Common myeloid progenitor, CD34-positive (primary cell): ENCODE data around the gene MEIS2.

Experiments
- CTCF ChIA-PET: fragments of 350-600 bp; sonication (Branson Sonifier 250); formaldehyde crosslinking; loops from one replicate; lab custom pipeline; 2021; ENCODE audit warnings: antibody characterized with exemption; lab: Charles Lee
- POLR2A ChIA-PET: fragments of 350-600 bp; sonication (Branson Sonifier 250); formaldehyde crosslinking; loops from one replicate; lab custom pipeline; 2021; ENCODE audit warnings: antibody characterized with exemption; lab: Charles Lee
- DNase-seq, 3 donors: peaks; one replicate each; pipeline versions ENCODE4 v3.0.0 to v3.0.0-alpha.2; 2013
- H3K27ac ChIP-seq, 2 experiments: 1 replicate in 1 of 2; 2 replicates in 1 of 2; pipeline ENCODE4 v1.7.0; 2013; ENCODE audit warnings: inconsistent platforms in 2 of 2, low read length in 2 of 2, mild to moderate bottlenecking in 2 of 2, low read depth in 1 of 2, moderate library complexity in 1 of 2; ENCODE audit not compliant: severe bottlenecking in 2 of 2, insufficient read depth in 1 of 2, poor library complexity in 1 of 2
- H3K27me3 ChIP-seq, 5 experiments: replicated peaks in 2 of 5; 1 replicate in 3 of 5; 2 replicates in 2 of 5; pipeline versions ENCODE4 v1.6.1 to v1.7.0; 2013; ENCODE audit warnings: low read length in 4 of 5, mild to moderate bottlenecking in 2 of 5, moderate library complexity in 2 of 5, inconsistent platforms in 1 of 5; ENCODE audit not compliant: insufficient read depth in 5 of 5, control insufficient read depth in 4 of 5
- H3K36me3 ChIP-seq, 4 experiments: 1 replicate in 2 of 4; 2 replicates in 2 of 4; pipeline versions ENCODE4 v1.6.1 to v1.7.0; 2013; ENCODE audit warnings: low read length in 3 of 4, control low read depth in 1 of 4, mild to moderate bottlenecking in 1 of 4; ENCODE audit not compliant: control insufficient read depth in 4 of 4, insufficient read depth in 4 of 4
- H3K4me1 ChIP-seq, 4 experiments: 1 replicate in 3 of 4; 2 replicates in 1 of 4; pipeline versions ENCODE4 v1.6.1 to v1.7.1; 2013; ENCODE audit warnings: low read length in 3 of 4, mild to moderate bottlenecking in 3 of 4, control low read depth in 1 of 4, inconsistent platforms in 1 of 4, moderate library complexity in 1 of 4; ENCODE audit not compliant: control insufficient read depth in 4 of 4, insufficient read depth in 4 of 4; ENCODE audit errors: control extremely low read depth in 1 of 4
- H3K4me3 ChIP-seq, 7 experiments: 1 replicate in 4 of 7; 2 replicates in 3 of 7; pipeline versions ENCODE4 v1.5.1 to v1.7.0; 2013; ENCODE audit warnings: mild to moderate bottlenecking in 7 of 7, low read length in 6 of 7, moderate library complexity in 6 of 7, inconsistent platforms in 2 of 7, low read depth in 2 of 7, control low read depth in 1 of 7; ENCODE audit not compliant: insufficient read depth in 4 of 7, control insufficient read depth in 1 of 7; ENCODE audit errors: extremely low read depth in 1 of 7
- H3K9me3 ChIP-seq, 5 experiments: 1 replicate in 4 of 5; 2 replicates in 1 of 5; pipeline versions ENCODE4 v1.6.1 to v1.7.1; 2013; ENCODE audit warnings: low read length in 4 of 5, mild to moderate bottlenecking in 2 of 5, inconsistent platforms in 1 of 5, low read depth in 1 of 5, moderate library complexity in 1 of 5; ENCODE audit not compliant: control insufficient read depth in 4 of 5, insufficient read depth in 2 of 5; ENCODE audit errors: control extremely low read depth in 1 of 5
- WGBS: methylation state at CpG from one replicate; pipeline ENCODE4 v1.1.5; 2013; ENCODE audit not compliant: insufficient coverage; 5-methylcytosine and 5-hydroxymethylcytosine counted together

MEIS2 gene

DNA sequence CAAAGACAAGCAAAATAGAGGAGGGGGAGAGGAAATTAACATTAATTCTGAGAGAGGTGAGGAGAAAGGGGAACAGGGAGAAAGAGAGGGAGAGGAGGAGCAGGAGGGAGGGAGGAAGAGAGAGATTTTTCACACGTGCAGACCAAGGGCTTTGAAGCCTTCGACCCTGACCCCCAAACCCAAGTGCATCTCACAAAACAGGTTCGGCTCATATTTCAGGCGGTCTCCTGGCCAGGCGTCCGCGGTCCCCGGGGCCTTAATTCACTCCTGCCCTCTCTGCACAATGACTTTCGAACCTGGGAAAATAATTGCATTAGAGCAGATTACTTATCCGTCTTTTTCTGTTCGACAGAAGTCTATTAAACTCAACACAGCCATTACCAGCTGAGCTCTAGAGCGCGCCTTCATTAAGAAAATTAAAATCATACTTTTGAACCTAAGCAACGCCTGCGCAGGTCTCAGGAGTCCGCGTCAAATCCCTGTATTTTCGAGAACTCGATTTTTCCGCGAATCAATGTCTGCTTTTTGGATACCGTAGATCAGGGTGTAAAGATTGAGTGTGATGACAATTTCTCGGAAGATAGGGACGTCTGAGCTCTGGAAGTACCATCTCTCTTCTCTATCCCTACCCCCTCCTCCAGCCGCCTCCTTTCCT, 220.7 kb downstream of the MEIS2 start:
- 4% methylated on average over 16 of the region's 25 CpGs for WGBS
- no peaks in the 10 kb centered on the region for H3K36me3 ChIP-seq
- DNase-seq: no peak
- H3K27ac ChIP-seq: no peak overlapping the region
- ChIA-PET POLR2A (interaction anchor here (0.6 kb wide), 1 partner anchor 1094 kb away, joined by 4 read pairs; no protein-coding TSS in a partner anchor), CTCF (no interaction called here)
- H3K4me3 ChIP-seq: no peak overlapping the region
- H3K4me1 ChIP-seq: peaks cover 0 to 21% (median 7%) of the 10 kb centered on the region in 4 experiments
- H3K27me3 ChIP-seq: peaks cover 50 to 100% (median 83%) of the 10 kb centered on the region in 5 experiments
- peaks cover 0 to 5% (median 0%) of the 10 kb centered on the region in 5 experiments for H3K9me3 ChIP-seq

DNA sequence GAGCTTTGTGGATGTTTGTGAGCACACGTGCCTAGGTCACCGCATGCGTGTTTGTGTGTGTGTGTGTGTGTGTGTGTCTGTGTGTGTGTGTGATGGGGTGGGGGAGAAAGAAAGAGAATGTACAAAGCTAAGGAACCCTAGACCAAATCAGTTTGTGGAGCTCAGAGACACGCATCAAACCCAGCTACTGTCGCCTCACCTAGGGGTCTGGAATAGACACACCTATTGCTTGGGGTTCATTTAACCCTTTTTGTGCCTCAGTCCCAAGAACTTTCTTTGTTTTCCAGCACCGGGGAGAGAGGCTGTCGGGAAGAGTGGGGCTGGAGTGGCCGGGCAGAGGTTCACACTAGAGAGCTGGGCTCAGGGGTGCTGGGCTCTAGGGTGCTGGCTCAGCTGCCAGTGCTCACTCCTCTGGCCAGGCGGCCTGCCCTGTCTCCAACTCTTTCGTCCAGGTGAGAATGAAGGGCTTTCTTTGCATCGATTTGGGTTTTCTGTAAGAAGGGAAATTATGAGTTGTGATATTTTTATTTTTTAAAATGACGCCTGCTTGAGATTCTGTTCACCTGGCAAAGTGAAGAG, 221.6 kb downstream of the MEIS2 start:
- ChIA-PET CTCF (interaction anchor here (0.9 kb wide), 1 partner anchor 14 kb away, joined by 3 read pairs; no protein-coding TSS in a partner anchor), POLR2A (no interaction called here)
- no peak for DNase-seq
- Histone ChIP-seq H3K27me3 (peaks cover 49 to 100% (median 82%) of the 10 kb centered on the region in 5 experiments), H3K27ac (no peak overlapping the region), H3K4me3 (peak overlapping the region in 1 of 7 experiments; percentile 7), H3K36me3 (no peaks in the 10 kb centered on the region), H3K4me1 (peaks cover 0 to 21% (median 6%) of the 10 kb centered on the region in 4 experiments), H3K9me3 (peaks cover 0 to 5% (median 0%) of the 10 kb centered on the region in 5 experiments)
- WGBS: 10% methylated on average over 7 of the region's 12 CpGs

DNA sequence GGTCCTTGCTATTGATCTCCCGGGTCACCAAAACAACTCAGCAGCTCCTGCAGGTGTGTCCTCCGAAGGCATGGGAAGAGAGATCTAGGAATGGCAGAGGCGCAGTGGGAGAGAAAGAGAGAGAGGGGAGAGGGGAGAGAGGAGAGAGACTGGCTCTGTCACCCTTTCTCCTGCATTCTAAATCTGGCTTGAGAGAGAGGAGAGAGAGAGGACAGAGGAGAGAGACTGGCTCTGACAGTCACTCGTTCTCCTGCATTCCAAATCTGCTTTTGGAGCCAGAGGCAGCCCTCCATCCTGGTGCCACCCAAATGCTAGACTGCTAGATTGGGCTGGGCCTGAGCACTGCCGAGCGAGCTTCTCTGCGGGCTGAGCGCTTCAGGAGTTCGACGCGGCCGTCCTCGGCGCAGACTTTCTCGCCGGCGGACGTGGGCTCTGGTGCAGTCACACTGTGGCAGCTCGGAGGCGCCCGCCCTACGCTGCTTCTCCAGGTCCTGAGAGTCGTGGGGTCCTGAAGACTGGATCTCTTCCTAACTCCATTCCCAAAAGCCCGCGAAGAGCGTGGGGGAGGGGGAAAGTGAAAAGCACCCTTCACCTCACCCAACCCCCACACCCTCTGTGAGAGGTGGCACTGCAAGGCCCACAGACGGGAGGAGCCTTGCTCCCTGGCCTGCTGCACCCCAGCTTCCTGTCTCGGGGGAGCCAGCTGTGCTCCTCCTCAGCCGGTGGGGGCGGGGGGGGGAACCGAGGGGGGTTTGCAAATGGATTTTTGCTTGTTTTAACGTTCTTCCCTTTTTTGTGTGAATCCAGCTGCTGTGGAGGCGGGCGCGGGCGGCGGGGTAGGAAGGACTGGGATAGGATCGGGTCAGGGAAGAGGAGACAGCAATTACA, 222.3 kb downstream of the MEIS2 start:
- DNase-seq: peak in 2 of 3 donors; percentile 52 to 65
- ChIA-PET POLR2A (no interaction called here), CTCF (interaction anchor here (0.9 kb wide), 1 partner anchor 15 kb away, joined by 3 read pairs; no protein-coding TSS in a partner anchor)
- Histone ChIP-seq H3K36me3 (no peaks in the 10 kb centered on the region), H3K4me1 (peaks cover 0 to 21% (median 6%) of the 10 kb centered on the region in 4 experiments), H3K27ac (no peak overlapping the region), H3K9me3 (peaks cover 0 to 5% (median 0%) of the 10 kb centered on the region in 5 experiments), H3K4me3 (peak overlapping the region in 1 of 7 experiments; percentile 49), H3K27me3 (peaks cover 45 to 98% (median 77%) of the 10 kb centered on the region in 5 experiments)
- WGBS: 2% methylated on average over 20 of the region's 38 CpGs

DNA sequence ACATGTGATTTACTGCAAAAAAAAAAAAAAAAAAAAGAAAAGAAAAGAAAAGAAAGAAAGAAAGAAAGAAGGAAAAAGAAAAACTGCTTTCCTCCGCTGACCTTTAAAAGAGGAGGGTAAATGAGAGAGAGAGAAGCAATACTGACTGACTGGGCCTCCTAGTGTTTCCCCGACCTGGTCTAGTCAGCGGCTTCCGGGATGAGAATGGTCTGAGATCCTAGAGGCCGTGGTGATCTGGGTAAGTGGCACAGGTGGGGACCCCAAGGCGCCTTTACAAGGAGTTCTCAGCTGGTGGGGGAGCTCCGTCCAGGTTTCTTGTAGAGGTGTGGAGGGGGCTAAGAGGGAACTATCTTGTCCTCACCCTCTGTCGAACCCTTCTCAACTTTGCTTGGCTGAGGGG, 223.1 kb downstream of the MEIS2 start:
- Histone ChIP-seq H3K9me3 (peaks cover 0 to 5% (median 0%) of the 10 kb centered on the region in 5 experiments), H3K27me3 (peaks cover 39 to 93% (median 71%) of the 10 kb centered on the region in 5 experiments), H3K4me1 (peaks cover 0 to 18% (median 6%) of the 10 kb centered on the region in 4 experiments), H3K36me3 (no peaks in the 10 kb centered on the region), H3K27ac (no peak overlapping the region), H3K4me3 (no peak overlapping the region)
- 24% methylated on average over 4 of the region's 8 CpGs for WGBS
- POLR2A ChIA-PET: no interaction called here
- DNase-seq: no peak
- CTCF ChIA-PET: no interaction called here

DNA sequence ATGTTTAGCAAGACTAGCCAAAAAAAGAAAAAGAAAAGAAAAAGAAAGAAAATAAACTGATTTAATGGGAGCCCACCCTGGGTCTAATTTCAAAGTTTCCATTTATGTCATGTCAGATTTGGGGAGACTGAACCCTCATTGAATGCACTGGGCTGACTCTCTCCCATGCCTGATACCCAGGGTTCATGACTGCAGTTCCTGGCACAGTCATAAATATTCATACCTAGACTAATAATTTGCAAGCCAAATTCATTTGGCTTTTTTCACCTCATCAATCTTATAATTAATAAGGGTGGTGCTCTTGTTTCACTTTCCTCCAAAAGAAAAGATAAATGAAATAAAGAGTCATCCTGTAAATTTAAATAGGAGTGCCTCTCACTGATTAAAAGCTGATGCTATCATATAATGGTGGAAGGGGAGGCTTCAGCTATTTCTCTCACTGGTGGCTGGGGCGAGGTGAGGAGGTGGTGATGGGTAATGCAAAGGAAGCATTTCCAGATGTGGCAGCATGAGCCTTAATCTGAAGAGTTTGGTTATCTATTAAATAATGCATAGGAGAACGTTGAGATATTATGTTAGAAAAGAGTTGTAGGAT, 224.5 kb downstream of the MEIS2 start:
- peaks cover 27 to 84% (median 57%) of the 10 kb centered on the region in 5 experiments for H3K27me3 ChIP-seq
- H3K4me1 ChIP-seq: peaks cover 0 to 18% (median 6%) of the 10 kb centered on the region in 4 experiments
- H3K36me3 ChIP-seq: no peaks in the 10 kb centered on the region
- H3K9me3 ChIP-seq: peaks cover 0 to 5% (median 0%) of the 10 kb centered on the region in 5 experiments
- no peak overlapping the region for H3K27ac ChIP-seq
- DNase-seq: no peak
- ChIA-PET CTCF (no interaction called here), POLR2A (no interaction called here)
- WGBS: 60% methylated on average over 1 of the region's 2 CpGs
- H3K4me3 ChIP-seq: no peak overlapping the region

DNA sequence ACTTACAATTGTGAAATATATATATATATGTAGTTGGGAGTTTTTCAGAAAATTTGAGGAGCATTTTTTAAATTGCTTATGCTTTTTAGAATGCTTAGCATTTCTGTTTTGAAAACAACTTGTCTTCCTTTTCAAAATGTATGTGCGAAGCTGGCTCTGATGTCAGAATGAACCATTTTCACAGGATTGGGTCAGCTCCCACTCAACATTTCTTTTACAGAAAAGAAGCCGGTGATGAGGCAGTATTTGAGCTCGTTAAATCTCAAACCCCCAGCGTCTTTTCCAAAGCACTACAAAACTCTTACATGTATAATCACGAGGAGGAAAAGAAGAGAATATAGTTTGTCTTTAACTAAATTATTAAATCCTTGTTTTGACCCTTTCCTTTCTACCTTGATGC, 225.4 kb downstream of the MEIS2 start:
- ChIA-PET POLR2A (no interaction called here), CTCF (interaction anchor here (1.6 kb wide), 1 partner anchor 9 kb away, joined by 6 read pairs; no protein-coding TSS in a partner anchor)
- Histone ChIP-seq H3K27ac (no peak overlapping the region), H3K27me3 (peaks cover 25 to 75% (median 54%) of the 10 kb centered on the region in 5 experiments), H3K4me3 (no peak overlapping the region), H3K9me3 (no peaks in the 10 kb centered on the region), H3K4me1 (peaks cover 0 to 12% (median 3%) of the 10 kb centered on the region in 4 experiments), H3K36me3 (no peaks in the 10 kb centered on the region)
- DNase-seq: no peak
- whole genome bisulfite sequencing: no CpG with 5 or more reads among the region's 5 CpGs
